Endothelial cell (in vitro differentiated cells): ENCODE results near the gene OR11G2. TPM values are rescaled to one million over a fixed set of nuclear protein-coding genes. Genes with fewer than 3 reads are reported as not detected.
"Not testable (repeated sequence)": the region's sequence is repeated elsewhere in the genome, so short reads cannot be mapped to it uniquely, and the experiment has no call there.

Experiments used
- DNase-seq: peaks from one replicate; pipeline ENCODE4 v3.0.0; 2021; ENCODE audit warnings: low spot score
- H3K27ac Mint-ChIP-seq: one replicate; pipeline ENCODE4 v1.8.0; 2021; ENCODE audit warnings: mixed read lengths, inconsistent platforms; ENCODE audit not compliant: unreplicated experiment
- H3K27me3 Mint-ChIP-seq: one replicate; pipeline ENCODE4 v1.8.0; 2021; ENCODE audit warnings: mild to moderate bottlenecking, moderate library complexity, mixed read lengths, inconsistent platforms; ENCODE audit not compliant: unreplicated experiment
- H3K36me3 Mint-ChIP-seq: one replicate; pipeline ENCODE4 v1.8.0; 2021; ENCODE audit warnings: mild to moderate bottlenecking, low read depth, mixed read lengths, inconsistent platforms; ENCODE audit not compliant: unreplicated experiment
- H3K4me1 Mint-ChIP-seq: one replicate; pipeline ENCODE4 v1.8.0; 2021; ENCODE audit warnings: mild to moderate bottlenecking, mixed read lengths, inconsistent platforms; ENCODE audit not compliant: unreplicated experiment
- H3K4me3 Mint-ChIP-seq: one replicate; pipeline ENCODE4 v1.8.0; 2021; ENCODE audit warnings: mild to moderate bottlenecking, mixed read lengths, inconsistent platforms; ENCODE audit not compliant: unreplicated experiment
- H3K9me3 Mint-ChIP-seq: one replicate; pipeline ENCODE4 v1.8.0; 2021; ENCODE audit warnings: mixed read lengths, inconsistent platforms; ENCODE audit not compliant: unreplicated experiment
- CTCF ChIP-seq: fragments of 200-600 bp; sonication (generic); IDR thresholded peaks from one replicate; pipeline ENCODE4 v1.5.0; 2021; ENCODE audit warnings: antibody characterized with exemption; ENCODE audit not compliant: unreplicated experiment
- long read RNA-seq: library from polyadenylated mRNA; unstranded; transcript quantifications from one replicate; pipeline ENCODE4 v2.0.0, GENCODE V29; 2020; ENCODE audit not compliant: unreplicated experiment
- total RNA-seq: library from RNA; stranded (reverse); fragmentation: NEBNext Ultra II Directional; extraction: Animal tissue kit (Norgen Biotek cat#: 25700); gene quantifications from one replicate; pipeline ENCODE4 v1.2.1, GENCODE V29; 2021; ENCODE audit not compliant: unreplicated experiment

OR11G2 gene
- not detected for total RNA-seq
- long read RNA-seq: 0 reads

DNA sequence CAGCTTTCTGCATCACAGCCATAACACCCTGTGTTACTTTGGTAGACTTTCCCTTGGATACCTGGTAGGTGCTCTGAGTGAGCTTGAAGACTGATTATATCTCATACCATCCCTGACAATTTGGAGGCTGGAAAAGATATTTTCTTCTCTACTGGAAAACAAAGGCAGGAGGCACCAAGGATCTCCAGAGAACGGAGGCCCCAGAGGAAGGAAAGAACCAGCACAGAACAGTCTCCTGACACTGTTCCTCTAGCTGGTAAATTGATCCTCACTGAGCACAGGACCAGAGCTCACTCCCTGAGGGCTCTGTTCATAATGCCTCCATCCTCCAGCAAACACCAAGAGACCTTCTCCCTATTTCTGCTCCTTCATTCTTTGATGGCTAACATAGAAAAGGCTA, at the start of gene OR11G2:
Gene OR11G2 (plus strand): TSS at position 301 of the 400 bp plus-strand sequence. CDS start 6,542 bp downstream, outside the sequence.
- no peak for TF ChIP-seq CTCF
- Mint-ChIP-seq H3K36me3 (peaks cover 8% of the 10 kb centered on the region), H3K4me3 (no peak within 1 kb of the TSS), H3K9me3 (peaks cover 35% of the 10 kb centered on the region), H3K27me3 (no peaks in the 10 kb centered on the region), H3K27ac (no peak within 1 kb of the TSS), H3K4me1 (no peaks in the 10 kb centered on the region)
- DNase-seq: no peak

DNA sequence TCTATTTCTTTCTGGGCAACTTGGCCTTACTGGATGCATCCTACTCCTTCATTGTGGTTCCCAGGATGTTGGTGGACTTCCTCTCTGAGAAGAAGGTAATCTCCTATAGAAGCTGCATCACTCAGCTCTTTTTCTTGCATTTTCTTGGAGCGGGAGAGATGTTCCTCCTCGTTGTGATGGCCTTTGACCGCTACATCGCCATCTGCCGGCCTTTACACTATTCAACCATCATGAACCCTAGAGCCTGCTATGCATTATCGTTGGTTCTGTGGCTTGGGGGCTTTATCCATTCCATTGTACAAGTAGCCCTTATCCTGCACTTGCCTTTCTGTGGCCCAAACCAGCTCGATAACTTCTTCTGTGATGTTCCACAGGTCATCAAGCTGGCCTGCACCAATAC, 46.8 kb upstream of the OR11G2 start:
- DNase-seq: no peak
- Mint-ChIP-seq H3K36me3 (no peaks in the 10 kb centered on the region), H3K9me3 (peaks cover 9% of the 10 kb centered on the region), H3K4me3 (no peak overlapping the region), H3K27ac (no peak overlapping the region), H3K27me3 (peaks cover 2% of the 10 kb centered on the region), H3K4me1 (no peaks in the 10 kb centered on the region)
- no peak for TF ChIP-seq CTCF

DNA sequence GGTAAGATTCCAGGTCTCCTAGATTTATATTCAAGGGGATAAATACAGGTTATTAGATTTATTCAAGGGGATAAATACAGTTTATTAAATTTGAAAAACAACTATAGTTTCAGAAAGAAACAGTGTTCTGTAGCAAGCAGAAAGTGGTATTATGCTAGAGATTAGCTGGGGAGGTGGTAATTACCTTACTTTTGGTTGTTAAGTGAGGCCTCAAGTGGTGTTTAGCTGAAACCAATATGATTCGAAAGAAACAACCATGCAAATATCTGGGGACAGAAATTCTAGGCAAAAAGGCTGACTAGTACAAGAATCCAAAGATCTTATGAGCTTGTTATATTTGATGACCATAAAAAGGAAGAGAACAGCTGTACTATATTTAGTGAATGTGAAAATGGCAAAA, 45.9 kb upstream of the OR11G2 start:
- H3K27me3 Mint-ChIP-seq: peaks cover 2% of the 10 kb centered on the region
- H3K36me3 Mint-ChIP-seq: no peaks in the 10 kb centered on the region
- no peak for DNase-seq
- H3K9me3 Mint-ChIP-seq: peaks cover 9% of the 10 kb centered on the region
- no peak for TF ChIP-seq CTCF
- H3K4me1 Mint-ChIP-seq: no peaks in the 10 kb centered on the region
- no peak overlapping the region for H3K4me3 Mint-ChIP-seq
- H3K27ac Mint-ChIP-seq: no peak overlapping the region

- peak overlapping the region; percentile 28 for H3K4me3 Mint-ChIP-seq
- H3K27me3 Mint-ChIP-seq: peaks cover 2% of the 10 kb centered on the region
- H3K36me3 Mint-ChIP-seq: no peaks in the 10 kb centered on the region
- H3K4me1 Mint-ChIP-seq: no peaks in the 10 kb centered on the region
- no peak for DNase-seq
- no peak overlapping the region for H3K27ac Mint-ChIP-seq
- TF ChIP-seq CTCF: no peak
- H3K9me3 Mint-ChIP-seq: peaks cover 38% of the 10 kb centered on the region
Measured at GRCh38 chr14:20164462-20164861, 26.2 kb upstream of the OR11G2 start.

DNA sequence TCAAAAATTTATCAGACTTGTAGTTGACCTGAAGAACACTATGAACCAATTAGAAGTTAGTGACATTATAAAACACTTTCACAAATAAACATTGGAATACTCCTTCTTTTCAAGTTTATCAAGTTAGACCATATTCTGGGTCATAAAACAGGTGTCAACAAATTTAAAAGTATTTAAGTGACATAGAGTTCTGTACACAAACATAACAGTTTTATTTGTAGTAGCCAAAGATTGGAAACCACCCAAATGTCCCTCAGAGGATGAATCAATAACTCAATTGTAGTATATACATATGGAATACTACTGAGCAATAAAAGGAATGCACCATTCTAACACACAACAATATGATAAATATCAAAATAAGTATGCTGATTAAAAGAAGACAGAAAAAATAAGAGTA, 23.6 kb upstream of the OR11G2 start:
- Mint-ChIP-seq H3K36me3 (no peaks in the 10 kb centered on the region), H3K4me1 (no peaks in the 10 kb centered on the region), H3K27me3 (peaks cover 2% of the 10 kb centered on the region), H3K27ac (no peak overlapping the region), H3K9me3 (peaks cover 35% of the 10 kb centered on the region), H3K4me3 (no peak overlapping the region)
- no peak for DNase-seq
- no peak for TF ChIP-seq CTCF

DNA sequence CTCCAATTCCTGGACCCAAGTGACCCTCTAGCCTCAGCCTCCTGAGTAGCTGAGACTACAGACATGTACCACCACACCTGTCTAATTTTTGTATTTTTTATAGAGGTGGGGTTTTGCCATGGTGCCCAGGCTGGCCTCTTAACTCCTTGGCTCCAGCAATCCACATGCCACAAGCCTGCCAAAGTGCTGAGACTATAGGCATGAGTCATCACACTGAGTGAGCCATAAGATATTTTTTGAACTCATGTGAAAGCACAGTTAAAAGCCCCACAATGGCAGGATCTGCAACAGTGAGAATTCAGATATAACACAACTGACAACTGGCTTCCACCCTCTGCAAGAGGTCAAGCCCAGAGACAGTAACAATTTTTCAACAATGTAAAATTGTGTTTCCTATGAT, 20.8 kb upstream of the OR11G2 start:
- not testable (repeated sequence) for H3K27me3 Mint-ChIP-seq, H3K27ac Mint-ChIP-seq, H3K4me3 Mint-ChIP-seq, H3K4me1 Mint-ChIP-seq, H3K36me3 Mint-ChIP-seq, DNase-seq
- peaks cover 19% of the 10 kb centered on the region for H3K9me3 Mint-ChIP-seq

- not testable (repeated sequence) for H3K27ac Mint-ChIP-seq
- peaks cover 28% of the 10 kb centered on the region for H3K9me3 Mint-ChIP-seq
Measured at GRCh38 chr14:20174205-20174604, 16.5 kb upstream of the OR11G2 start.

More at GRCh38 chr14:20174205-20174604, 16.5 kb upstream of the OR11G2 start:
- DNase-seq, H3K4me3 Mint-ChIP-seq, H3K36me3 Mint-ChIP-seq, H3K4me1 Mint-ChIP-seq, H3K27me3 Mint-ChIP-seq: not testable (repeated sequence)
